Activated B cell treated with CpG ODN at 0.5 μM for 24 hours (primary cell): ENCODE results near the gene TBC1D2B. TPM values are rescaled to one million over a fixed set of nuclear protein-coding genes. Genes with fewer than 3 reads are reported as not detected.
"Not testable (repeated sequence)": the region's sequence is repeated elsewhere in the genome, so short reads cannot be mapped to it uniquely, and the experiment has no call there.

Source experiments
- ATAC-seq: fragments of 200-7000 bp; cut with Tn5 transposase; one replicate; pipeline ENCODE4 v1.10.0; 2021; ENCODE audit warnings: low read depth, mild to moderate bottlenecking, moderate library complexity
- CTCF ChIA-PET: fragments of 350-600 bp; sonication (Branson Sonifier 250); formaldehyde crosslinking; loops from one replicate; lab custom pipeline; 2021; ENCODE audit warnings: antibody characterized with exemption; lab: Charles Lee
- POLR2A ChIA-PET: fragments of 350-600 bp; sonication (Branson Sonifier 250); formaldehyde crosslinking; loops from one replicate; lab custom pipeline; 2021; ENCODE audit warnings: antibody characterized with exemption; lab: Charles Lee
- DNase-seq: peaks from one replicate; pipeline ENCODE4 v3.0.0; 2022
- H3K27ac Mint-ChIP-seq: one replicate; pipeline ENCODE4 v1.8.0; 2020; ENCODE audit warnings: mixed read lengths
- H3K27me3 Mint-ChIP-seq: one replicate; pipeline ENCODE4 v1.8.0; 2021; ENCODE audit warnings: mixed read lengths
- H3K36me3 Mint-ChIP-seq: one replicate; pipeline ENCODE4 v1.8.0; 2021; ENCODE audit warnings: low read depth, mixed read lengths
- H3K4me1 Mint-ChIP-seq: one replicate; pipeline ENCODE4 v1.8.0; 2021; ENCODE audit warnings: mixed read lengths
- H3K4me3 Mint-ChIP-seq: one replicate; pipeline ENCODE4 v1.8.0; 2020; ENCODE audit warnings: mild to moderate bottlenecking, mixed read lengths
- H3K9me3 Mint-ChIP-seq: one replicate; pipeline ENCODE4 v1.8.0; 2020; ENCODE audit warnings: mixed read lengths
- CTCF ChIP-seq: fragments of 200-600 bp; IDR thresholded peaks from one replicate; pipeline ENCODE4 v1.8.0; 2022; ENCODE audit warnings: antibody characterized with exemption, mild to moderate bottlenecking
- intact Hi-C: fragments of 100-400 bp; cut with micrococcal nuclease; formaldehyde crosslinking; loops from one replicate; pipeline ENCODE4 v1.15.1; 2024
- total RNA-seq: library from RNA; stranded (reverse); gene quantifications from 2 replicates; pipeline ENCODE4 v1.2.3, GENCODE V29; 2022

Gene TBC1D2B
- total RNA-seq, 1 donor from 2014 or later: 13.7 TPM

- peaks cover 43% of the 10 kb centered on the region for H3K36me3 Mint-ChIP-seq
- TF ChIP-seq CTCF: no peak
- no peak overlapping the region for H3K27ac Mint-ChIP-seq
- DNase-seq (no peak), ATAC-seq (no peak)
- peaks cover 11% of the 10 kb centered on the region for H3K4me1 Mint-ChIP-seq
- intact Hi-C loops: loop anchor here (10.0 kb wide), 1 partner anchor 175 kb away; no protein-coding TSS in a partner anchor
- ChIA-PET POLR2A (interaction anchor here (2.4 kb wide), 1 partner anchor 109 kb away, joined by 11 read pairs; no protein-coding TSS in a partner anchor), CTCF (interaction anchor here (1.1 to 3.1 kb wide), 7 partner anchors 19 to 241 kb away, joined by 3 to 39 read pairs (median 5); no protein-coding TSS in a partner anchor)
- no peak overlapping the region for H3K4me3 Mint-ChIP-seq
- H3K27me3 Mint-ChIP-seq: no peaks in the 10 kb centered on the region
- no peaks in the 10 kb centered on the region for H3K9me3 Mint-ChIP-seq
Measured at GRCh38 chr15:77999486-77999885, 78.0 kb downstream of the TBC1D2B start.

DNA sequence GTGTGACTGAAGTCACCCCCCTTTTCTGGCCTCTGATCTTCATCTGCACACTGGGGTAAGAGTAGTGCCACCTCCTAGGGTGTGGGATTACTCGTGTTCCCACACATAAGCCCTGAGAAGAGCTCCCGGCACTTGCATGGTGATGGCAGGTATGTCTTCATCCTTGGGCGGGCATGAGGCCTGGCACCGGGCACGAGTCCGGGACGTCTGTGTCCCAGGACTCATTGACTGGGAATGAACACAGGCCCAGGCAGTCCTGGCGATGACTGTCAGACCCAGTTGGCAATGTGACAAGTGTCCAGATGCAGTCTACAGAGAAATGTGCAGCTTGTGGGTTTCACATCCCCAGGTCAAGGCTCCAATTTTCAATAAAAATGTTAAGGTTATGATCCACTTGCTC lies 78.9 kb downstream of the TBC1D2B start:
- peaks cover 40% of the 10 kb centered on the region for H3K36me3 Mint-ChIP-seq
- H3K27me3 Mint-ChIP-seq: no peaks in the 10 kb centered on the region
- TF ChIP-seq CTCF: no peak
- H3K4me1 Mint-ChIP-seq: peaks cover 15% of the 10 kb centered on the region
- H3K4me3 Mint-ChIP-seq: no peak overlapping the region
- intact Hi-C loops: loop anchor here (10.0 kb wide), 1 partner anchor 176 kb away; no protein-coding TSS in a partner anchor
- DNase-seq (no peak), ATAC-seq (no peak)
- CTCF ChIA-PET: interaction anchor here (2.2 to 3.1 kb wide), 2 partner anchors 90 to 110 kb away, joined by 5 to 39 read pairs; no protein-coding TSS in a partner anchor
- POLR2A ChIA-PET: no interaction called here
- H3K9me3 Mint-ChIP-seq: no peaks in the 10 kb centered on the region
- H3K27ac Mint-ChIP-seq: no peak overlapping the region

GRCh38 chr15:77997761-77998554 lies 79.6 kb downstream of the TBC1D2B start:
- ATAC-seq, H3K9me3 Mint-ChIP-seq, H3K27me3 Mint-ChIP-seq, H3K4me3 Mint-ChIP-seq, H3K27ac Mint-ChIP-seq, DNase-seq, POLR2A ChIA-PET: not testable (repeated sequence)
- CTCF ChIA-PET: interaction anchor here (2.2 to 3.1 kb wide), 3 partner anchors 90 to 111 kb away, joined by 5 to 39 read pairs (median 7); no protein-coding TSS in a partner anchor
- Mint-ChIP-seq H3K36me3 (peaks cover 35% of the 10 kb centered on the region), H3K4me1 (peaks cover 21% of the 10 kb centered on the region)
- intact Hi-C loops: loop anchor here (10.0 kb wide), 1 partner anchor 177 kb away; no protein-coding TSS in a partner anchor

GRCh38 chr15:77997221-77997620 lies 80.3 kb downstream of the TBC1D2B start:
- intact Hi-C loops: loop anchor here (10.0 kb wide), 1 partner anchor 178 kb away; no protein-coding TSS in a partner anchor
- DNase-seq, H3K27ac Mint-ChIP-seq, POLR2A ChIA-PET, H3K27me3 Mint-ChIP-seq, H3K9me3 Mint-ChIP-seq, H3K4me3 Mint-ChIP-seq, ATAC-seq: not testable (repeated sequence)
- CTCF ChIA-PET: interaction anchor here (2.3 kb wide), 1 partner anchor 111 kb away, joined by 7 read pairs; no protein-coding TSS in a partner anchor
- H3K4me1 Mint-ChIP-seq: peaks cover 26% of the 10 kb centered on the region
- H3K36me3 Mint-ChIP-seq: peaks cover 30% of the 10 kb centered on the region

- H3K4me3 Mint-ChIP-seq, H3K9me3 Mint-ChIP-seq, H3K27me3 Mint-ChIP-seq, ATAC-seq, DNase-seq, H3K27ac Mint-ChIP-seq, POLR2A ChIA-PET: not testable (repeated sequence)
- Mint-ChIP-seq H3K36me3 (peaks cover 29% of the 10 kb centered on the region), H3K4me1 (peaks cover 30% of the 10 kb centered on the region)
- intact Hi-C loops: loop anchor here (10.0 kb wide), 1 partner anchor 178 kb away; no protein-coding TSS in a partner anchor
- CTCF ChIA-PET: interaction anchor here (2.3 kb wide), 1 partner anchor 111 kb away, joined by 7 read pairs; no protein-coding TSS in a partner anchor
Measured at GRCh38 chr15:77996713-77997171, 80.8 kb downstream of the TBC1D2B start.

DNA sequence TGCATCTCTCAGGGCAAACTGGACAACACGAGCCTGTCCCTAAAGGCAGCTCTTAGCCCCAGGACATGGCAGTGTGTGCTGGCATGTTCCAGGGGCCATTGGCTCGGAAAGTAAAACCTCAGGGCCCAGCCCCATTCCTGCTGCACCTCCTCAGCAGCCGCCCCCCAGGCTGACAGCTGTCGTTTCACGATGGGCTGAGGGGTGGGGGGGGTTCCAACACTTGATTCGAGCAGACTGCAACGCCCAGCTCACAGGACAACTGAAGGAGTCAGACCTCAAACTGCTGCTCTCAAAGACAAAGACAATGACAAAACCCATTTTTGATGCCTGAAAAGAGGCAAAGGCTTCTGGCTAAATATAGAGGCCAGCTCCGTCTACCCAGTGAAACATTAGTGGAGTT lies 81.3 kb downstream of the TBC1D2B start:
- H3K27me3 Mint-ChIP-seq, H3K27ac Mint-ChIP-seq, H3K4me3 Mint-ChIP-seq, POLR2A ChIA-PET, DNase-seq, H3K9me3 Mint-ChIP-seq, ATAC-seq: not testable (repeated sequence)
- CTCF ChIA-PET: interaction anchor here (2.3 kb wide), 1 partner anchor 112 kb away, joined by 7 read pairs; no protein-coding TSS in a partner anchor
- intact Hi-C loops: loop anchor here (10.0 kb wide), 1 partner anchor 179 kb away; no protein-coding TSS in a partner anchor
- H3K36me3 Mint-ChIP-seq: peaks cover 24% of the 10 kb centered on the region
- H3K4me1 Mint-ChIP-seq: peaks cover 35% of the 10 kb centered on the region

GRCh38 chr15:77995537-77995918 lies 82.0 kb downstream of the TBC1D2B start:
- H3K27ac Mint-ChIP-seq, POLR2A ChIA-PET, ATAC-seq, DNase-seq, H3K27me3 Mint-ChIP-seq, H3K9me3 Mint-ChIP-seq, H3K4me3 Mint-ChIP-seq: not testable (repeated sequence)
- peaks cover 42% of the 10 kb centered on the region for H3K4me1 Mint-ChIP-seq
- CTCF ChIA-PET: interaction anchor here (2.3 kb wide), 1 partner anchor 113 kb away, joined by 7 read pairs; no protein-coding TSS in a partner anchor
- intact Hi-C loops: loop anchor here (2.0 to 10.0 kb wide), 2 partner anchors 37 to 179 kb away; no protein-coding TSS in a partner anchor
- H3K36me3 Mint-ChIP-seq: peaks cover 17% of the 10 kb centered on the region

- not testable (repeated sequence) for DNase-seq, H3K27ac Mint-ChIP-seq, H3K27me3 Mint-ChIP-seq, H3K9me3 Mint-ChIP-seq, ATAC-seq, H3K4me3 Mint-ChIP-seq
- Mint-ChIP-seq H3K4me1 (peaks cover 45% of the 10 kb centered on the region), H3K36me3 (peaks cover 13% of the 10 kb centered on the region)
- ChIA-PET POLR2A (interaction anchor here (0.6 to 1.4 kb wide), 4 partner anchors 28 to 136 kb away, joined by 4 to 6 read pairs (median 5); partner anchors contain the start of gene CIB2), CTCF (interaction anchor here (0.9 to 2.5 kb wide), 3 partner anchors 36 to 200 kb away, joined by 3 to 14 read pairs (median 3); no protein-coding TSS in a partner anchor)
- intact Hi-C loops: loop anchor here (1.0 to 10.0 kb wide), 5 partner anchors 29 to 442 kb away; partner anchors contain the start of gene IREB2
Measured at GRCh38 chr15:77994893-77995536, 82.5 kb downstream of the TBC1D2B start.
